IPS-20b (cell line): ENCODE results near the gene TMEM184B.

Experiments
- H3K27ac ChIP-seq: one replicate; pipeline ENCODE4 v1.5.1; 2013; ENCODE audit warnings: low read length
- H3K27me3 ChIP-seq: 2 replicates; pipeline ENCODE4 v1.6.1; 2013; ENCODE audit warnings: mild to moderate bottlenecking, low read length, inconsistent platforms; ENCODE audit not compliant: insufficient read depth
- H3K36me3 ChIP-seq: 2 replicates; pipeline ENCODE4 v1.6.1; 2013; ENCODE audit warnings: low read depth, mild to moderate bottlenecking, inconsistent platforms, low read length, moderate library complexity; ENCODE audit not compliant: insufficient read depth
- H3K4me1 ChIP-seq: 2 replicates; pipeline ENCODE4 v1.6.1; 2013; ENCODE audit warnings: mild to moderate bottlenecking, control low read depth, inconsistent platforms, low read length, moderate library complexity; ENCODE audit not compliant: insufficient read depth
- H3K4me3 ChIP-seq: 2 replicates; pipeline ENCODE4 v1.5.1; 2013; ENCODE audit warnings: mild to moderate bottlenecking, low read length, inconsistent platforms
- H3K9ac ChIP-seq: 2 replicates; pipeline ENCODE4 v1.6.1; 2013; ENCODE audit warnings: low read depth, mild to moderate bottlenecking, inconsistent platforms, low read length, moderate library complexity
- H3K9me3 ChIP-seq: 2 replicates; pipeline ENCODE4 v1.6.1; 2013; ENCODE audit warnings: mild to moderate bottlenecking, low read depth, low read length, inconsistent platforms; ENCODE audit not compliant: insufficient read depth

TMEM184B gene

DNA sequence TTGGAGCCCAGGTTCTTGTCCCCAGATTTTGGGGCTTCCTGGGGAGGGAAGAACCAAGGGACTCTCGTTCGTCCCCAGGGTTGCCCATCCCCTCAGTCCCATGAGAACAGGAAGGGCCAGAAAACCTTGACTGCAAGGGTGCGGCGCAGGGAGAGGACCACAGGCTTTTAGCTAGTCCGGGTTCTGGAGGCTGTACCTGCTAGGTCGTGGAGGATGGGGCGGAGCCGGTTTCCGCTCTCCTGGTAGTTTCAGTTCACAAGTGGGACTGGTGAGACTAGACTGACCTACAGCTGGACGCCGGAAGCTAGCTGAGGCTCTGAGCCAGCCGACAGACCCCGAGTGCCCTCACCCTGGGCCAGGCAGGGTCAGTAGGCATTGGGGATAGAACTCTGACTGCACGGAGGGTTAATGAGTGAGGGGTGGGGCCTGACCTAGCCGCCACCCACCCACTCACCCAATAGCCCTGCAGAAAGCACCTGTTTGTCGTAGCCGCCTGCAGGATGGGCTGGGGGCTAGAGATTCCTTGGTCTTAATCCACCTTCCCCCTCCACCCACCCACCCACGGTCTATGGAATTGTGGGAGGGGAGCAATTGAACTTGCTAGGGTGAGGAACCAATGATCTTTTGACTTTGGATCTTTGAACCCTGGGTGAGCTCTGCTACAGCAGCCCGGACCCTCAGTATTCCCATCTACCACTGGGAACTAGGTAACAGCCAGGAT, 69.6 kb downstream of the TMEM184B start:
- H3K27ac ChIP-seq, result no peak overlapping the region
- H3K36me3 ChIP-seq, result no peaks in the 10 kb centered on the region
- H3K4me3 ChIP-seq, result peak overlapping the region; percentile 86
- no peaks in the 10 kb centered on the region for H3K9me3 ChIP-seq
- peaks cover 4% of the 10 kb centered on the region; the same call in 1 of the 2 replicates for H3K4me1 ChIP-seq
- peak overlapping the region; percentile 75; the same call in 1 of the 2 replicates for H3K9ac ChIP-seq
- peaks cover 30% of the 10 kb centered on the region for H3K27me3 ChIP-seq

DNA sequence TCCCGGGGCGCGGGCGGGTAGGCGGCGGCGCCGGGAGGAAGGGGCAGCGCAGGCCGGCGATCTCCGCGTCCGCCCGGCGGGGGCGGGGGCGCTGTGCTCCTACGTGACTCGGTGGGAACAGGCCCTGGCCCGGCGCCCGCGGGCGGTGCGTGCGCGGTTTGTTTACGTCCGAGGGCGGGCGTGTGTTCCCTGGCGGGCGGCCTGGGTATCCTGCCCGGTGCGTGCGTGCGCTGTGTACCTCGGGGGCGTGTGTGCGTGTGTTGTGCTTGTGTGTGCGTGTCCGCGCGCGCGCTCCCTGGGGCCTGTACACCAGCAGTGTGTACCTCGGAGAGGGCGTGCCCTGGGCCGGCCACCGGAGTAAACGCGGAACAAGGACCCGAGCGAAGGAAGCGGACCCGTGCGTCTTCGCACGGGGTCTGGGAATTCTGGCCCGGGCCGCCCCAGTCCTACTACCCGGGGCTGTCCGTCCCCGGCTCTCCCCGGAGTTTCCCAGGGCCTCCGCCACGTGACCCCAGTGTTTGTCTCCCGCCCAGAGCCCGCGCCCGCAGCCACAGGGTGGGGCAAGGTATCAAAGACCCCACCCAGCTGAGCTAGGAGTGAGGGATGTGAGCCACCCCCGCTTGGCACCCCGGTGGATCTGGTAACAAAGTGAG, 70.2 kb downstream of the TMEM184B start:
- peak overlapping the region; percentile 75; the same call in 1 of the 2 replicates for H3K9ac ChIP-seq
- H3K27me3 ChIP-seq, result peaks cover 30% of the 10 kb centered on the region
- H3K36me3 ChIP-seq, result no peaks in the 10 kb centered on the region
- H3K4me3 ChIP-seq, result peak overlapping the region; percentile 86
- H3K9me3 ChIP-seq, result no peaks in the 10 kb centered on the region
- H3K27ac ChIP-seq, result no peak overlapping the region
- H3K4me1 ChIP-seq, result peaks cover 4% of the 10 kb centered on the region; the same call in 1 of the 2 replicates

DNA sequence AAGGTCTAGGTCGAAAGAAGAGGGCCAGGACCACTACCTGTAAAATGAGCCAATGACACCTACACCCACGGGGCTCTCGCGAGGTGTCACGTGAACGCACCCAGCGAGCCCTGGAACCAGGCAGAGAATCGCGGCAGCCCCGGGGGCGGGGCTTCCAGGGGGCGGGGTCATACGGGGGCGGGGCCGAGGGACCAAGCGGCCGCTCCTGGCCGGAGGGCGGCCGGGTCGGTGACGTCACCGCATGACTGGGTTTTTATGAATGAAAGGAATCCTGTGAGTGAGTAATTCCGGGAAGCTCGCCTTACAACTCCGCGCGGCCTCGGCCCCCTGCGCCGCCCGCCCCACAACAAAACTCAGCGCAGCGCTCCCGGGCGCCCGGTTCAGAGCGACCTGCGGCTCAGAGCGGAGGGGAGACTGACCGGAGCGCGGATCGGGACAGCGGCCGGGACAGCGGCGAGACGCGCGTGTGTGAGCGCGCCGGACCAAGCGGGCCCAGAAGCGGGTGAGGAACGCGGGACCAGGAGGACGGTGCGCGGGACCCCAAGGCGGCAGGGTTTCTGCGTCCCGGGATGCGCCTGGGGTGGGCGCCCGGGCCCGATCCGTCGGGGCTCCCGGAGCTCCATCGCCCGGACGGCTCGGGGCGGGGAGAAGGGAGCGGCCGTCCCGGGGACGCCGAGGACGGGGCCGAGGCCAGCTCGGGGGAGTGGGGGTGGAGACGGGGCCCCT, 70.9 kb downstream of the TMEM184B start, which contains the start of gene MAFF:
Gene MAFF, plus strand, starts transcription at position 284 of the 726 bp plus-strand sequence. CDS start 11,860 bp downstream, outside the sequence.
- Histone ChIP-seq H3K27ac (no peak within 1 kb of the TSS), H3K4me3 (peak within 1 kb of the TSS; percentile 86), H3K36me3 (no peaks in the 10 kb centered on the region), H3K9ac (peak within 1 kb of the TSS; percentile 75; the same call in 1 of the 2 replicates), H3K27me3 (peaks cover 30% of the 10 kb centered on the region), H3K9me3 (no peaks in the 10 kb centered on the region), H3K4me1 (peaks cover 4% of the 10 kb centered on the region; the same call in 1 of the 2 replicates)

DNA sequence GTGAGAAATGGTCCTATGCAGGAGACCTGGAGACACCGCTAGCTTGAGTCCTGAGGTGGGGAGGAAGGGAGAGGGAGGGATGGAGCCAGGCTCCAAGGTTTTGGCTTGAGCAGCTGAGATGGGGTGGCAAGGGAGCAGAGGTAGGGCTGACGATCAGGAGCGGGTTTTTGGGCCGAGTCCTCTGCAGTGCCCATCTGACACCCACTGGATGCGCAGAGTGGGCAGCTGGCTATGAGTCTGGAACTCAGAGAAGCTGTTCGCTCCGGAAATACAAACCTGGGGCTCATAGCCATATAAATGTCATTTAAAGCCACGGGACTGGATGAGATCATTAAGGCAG, 71.5 kb downstream of the TMEM184B start:
- peak overlapping the region; percentile 37; the same call in 1 of the 2 replicates for H3K9ac ChIP-seq
- no peaks in the 10 kb centered on the region for H3K9me3 ChIP-seq
- H3K27me3 ChIP-seq, result peaks cover 30% of the 10 kb centered on the region
- peaks cover 4% of the 10 kb centered on the region; the same call in 1 of the 2 replicates for H3K4me1 ChIP-seq
- H3K27ac ChIP-seq, result no peak overlapping the region
- peak overlapping the region; percentile 68 for H3K4me3 ChIP-seq
- H3K36me3 ChIP-seq, result no peaks in the 10 kb centered on the region

DNA sequence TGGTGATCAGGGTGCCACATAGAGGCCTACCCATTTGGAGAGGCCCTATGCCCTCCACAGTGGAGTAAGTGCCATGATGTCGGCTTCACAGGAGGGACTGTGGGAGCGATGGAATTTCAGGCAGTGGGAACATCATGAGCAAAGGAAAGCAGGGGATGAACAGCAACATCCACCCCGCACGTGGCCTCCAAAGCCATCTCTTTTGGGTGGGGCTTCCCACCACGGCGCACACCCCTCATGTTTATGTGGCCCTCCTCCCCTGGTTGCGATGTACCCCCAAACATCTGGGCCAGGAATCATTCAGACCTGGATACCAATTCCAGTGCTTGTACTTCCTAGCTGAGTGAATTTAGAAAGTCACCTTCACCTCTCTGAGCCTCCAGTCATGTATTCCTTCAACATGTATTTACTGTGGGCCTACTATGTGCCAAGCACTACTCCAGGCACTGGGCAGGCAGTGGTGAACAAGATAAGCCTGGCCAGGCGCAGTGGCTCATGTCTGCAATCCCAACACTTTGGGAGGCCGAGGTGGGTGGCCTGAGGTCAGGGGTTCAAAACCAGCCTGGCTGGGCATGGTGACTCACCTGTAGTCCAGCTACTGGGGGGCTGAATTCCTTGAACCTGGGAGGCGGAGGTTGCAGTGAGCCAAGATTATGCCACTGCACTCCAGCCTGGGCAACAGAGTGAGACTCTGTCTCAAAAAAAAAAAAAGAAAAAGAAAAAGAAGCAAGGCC, 72.8 kb downstream of the TMEM184B start:
- H3K27me3 ChIP-seq, result peaks cover 30% of the 10 kb centered on the region
- H3K36me3 ChIP-seq, result no peaks in the 10 kb centered on the region
- no peak overlapping the region for H3K4me3 ChIP-seq
- H3K4me1 ChIP-seq, result peaks cover 4% of the 10 kb centered on the region; the same call in 1 of the 2 replicates
- no peak overlapping the region for H3K9ac ChIP-seq
- H3K27ac ChIP-seq, result no peak overlapping the region
- no peaks in the 10 kb centered on the region for H3K9me3 ChIP-seq

DNA sequence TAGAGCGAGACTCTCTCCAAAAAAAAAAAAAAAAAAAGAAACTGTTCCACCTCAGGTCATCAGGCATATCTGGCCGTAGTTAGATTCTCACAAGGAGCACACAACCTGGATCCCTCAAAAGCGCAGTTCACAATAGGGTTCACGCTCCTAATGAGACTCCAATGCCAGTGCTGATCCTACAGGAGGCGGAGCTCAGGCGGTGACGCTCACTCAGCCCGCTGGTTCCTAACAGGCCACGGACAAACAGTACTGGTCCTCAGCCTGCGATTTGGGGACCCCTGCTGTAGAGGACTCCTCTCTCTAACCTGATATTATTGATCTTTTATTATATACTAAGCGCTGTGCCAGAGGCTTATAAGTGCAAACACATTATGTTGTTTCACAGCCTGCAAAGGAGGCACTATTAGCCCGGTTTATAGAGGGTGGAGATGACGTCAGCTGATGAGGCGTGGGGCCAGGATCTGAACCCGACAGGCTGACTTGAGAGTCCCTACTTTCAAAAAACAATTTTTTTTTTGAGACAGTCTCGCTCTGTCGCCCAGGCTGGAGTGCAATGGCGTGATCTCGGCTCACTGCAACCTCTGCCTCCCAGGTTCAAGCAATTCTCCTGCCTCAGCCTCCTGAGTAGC, 75.9 kb downstream of the TMEM184B start:
- Histone ChIP-seq H3K9ac (no peak overlapping the region), H3K27ac (no peak overlapping the region), H3K27me3 (peaks cover 17% of the 10 kb centered on the region), H3K36me3 (no peaks in the 10 kb centered on the region), H3K9me3 (no peaks in the 10 kb centered on the region), H3K4me3 (no peak overlapping the region), H3K4me1 (no peaks in the 10 kb centered on the region)

DNA sequence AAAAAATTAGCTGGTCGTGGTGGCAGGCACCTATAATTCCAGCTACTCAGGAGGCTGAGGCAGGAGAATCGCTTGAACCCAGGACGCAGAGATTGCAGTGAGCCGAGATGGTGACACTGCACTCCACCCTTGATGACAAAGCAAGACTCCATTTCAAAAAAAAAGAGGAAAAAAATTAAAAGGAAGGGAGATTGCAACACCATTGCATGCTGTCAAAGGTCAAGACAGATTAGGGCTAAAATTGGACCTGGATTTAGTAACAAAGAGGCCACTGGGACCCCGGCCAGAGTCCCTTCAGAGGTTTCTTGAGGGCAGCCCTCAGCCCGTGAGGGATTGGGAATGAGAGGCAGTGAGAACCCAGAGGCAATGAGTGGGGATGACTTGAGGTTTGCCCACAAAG, 79.2 kb downstream of the TMEM184B start:
- peaks cover 8% of the 10 kb centered on the region; the same call in 1 of the 2 replicates for H3K27me3 ChIP-seq
- H3K4me3 ChIP-seq, result no peak overlapping the region
- no peaks in the 10 kb centered on the region for H3K36me3 ChIP-seq
- no peak overlapping the region for H3K27ac ChIP-seq
- H3K9me3 ChIP-seq, result no peaks in the 10 kb centered on the region
- H3K4me1 ChIP-seq, result no peaks in the 10 kb centered on the region
- no peak overlapping the region for H3K9ac ChIP-seq

DNA sequence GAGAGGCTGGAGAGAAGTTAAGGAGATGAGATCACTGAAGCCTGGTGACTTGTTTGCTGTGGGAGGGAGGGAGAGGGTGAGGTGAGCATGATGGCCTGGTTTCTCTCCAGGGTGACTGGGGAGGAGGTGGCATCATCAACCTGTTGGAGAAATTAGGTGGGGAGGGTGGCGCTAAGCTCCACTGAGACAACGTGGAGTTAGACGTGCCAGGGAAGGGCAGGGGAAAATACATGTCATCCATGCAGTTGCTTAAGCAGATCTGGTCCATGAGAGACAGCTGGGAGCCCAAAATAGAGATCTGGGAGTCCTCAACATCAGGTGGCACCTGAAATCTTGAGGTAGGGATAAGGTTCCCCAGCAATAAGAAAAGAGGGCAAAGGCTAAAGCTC, 80.3 kb downstream of the TMEM184B start:
- H3K4me1 ChIP-seq, result no peaks in the 10 kb centered on the region
- no peaks in the 10 kb centered on the region for H3K9me3 ChIP-seq
- H3K9ac ChIP-seq, result no peak overlapping the region
- peaks cover 8% of the 10 kb centered on the region; the same call in 1 of the 2 replicates for H3K27me3 ChIP-seq
- no peak overlapping the region for H3K27ac ChIP-seq
- H3K4me3 ChIP-seq, result no peak overlapping the region
- no peaks in the 10 kb centered on the region for H3K36me3 ChIP-seq

DNA sequence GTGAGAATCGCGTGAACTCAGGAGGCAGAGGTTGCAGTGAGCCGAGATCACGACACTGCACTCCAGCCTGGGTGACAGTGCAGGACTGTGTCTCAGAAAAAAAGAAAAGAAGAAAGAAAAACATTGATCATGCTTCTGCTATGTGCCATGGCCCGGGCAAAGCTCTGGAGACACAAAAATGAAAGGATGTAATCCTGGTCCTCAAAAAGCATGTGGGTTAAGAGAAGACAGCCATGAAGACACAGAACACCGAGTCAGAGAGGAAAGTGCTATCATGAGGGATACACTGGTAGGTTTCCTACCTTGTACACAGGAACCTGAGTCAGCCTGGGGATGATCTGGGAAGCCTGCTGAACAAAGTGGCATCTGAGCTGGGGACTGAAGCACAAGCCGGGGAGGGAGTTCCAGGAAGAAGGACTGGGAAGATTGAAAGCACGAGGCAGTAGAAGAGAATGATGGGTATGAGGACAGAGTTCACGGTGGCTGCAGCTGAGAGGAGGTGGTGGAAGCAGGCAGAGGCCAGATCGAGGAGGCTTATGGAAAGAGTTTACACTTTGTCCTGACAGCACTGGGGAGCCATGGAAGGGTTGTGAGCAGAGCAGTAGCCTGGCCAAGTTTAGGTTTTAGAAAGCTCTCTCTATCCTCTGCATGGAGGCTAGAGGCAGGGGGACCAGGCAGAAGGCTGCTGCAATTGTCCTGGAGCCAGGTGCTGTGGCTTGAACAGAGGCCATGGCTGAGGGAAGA, 80.9 kb downstream of the TMEM184B start:
- Histone ChIP-seq H3K4me1 (no peaks in the 10 kb centered on the region), H3K36me3 (no peaks in the 10 kb centered on the region), H3K27me3 (peaks cover 8% of the 10 kb centered on the region; the same call in 1 of the 2 replicates), H3K27ac (no peak overlapping the region), H3K9me3 (no peaks in the 10 kb centered on the region), H3K4me3 (no peak overlapping the region), H3K9ac (no peak overlapping the region; the same call in 1 of the 2 replicates)

DNA sequence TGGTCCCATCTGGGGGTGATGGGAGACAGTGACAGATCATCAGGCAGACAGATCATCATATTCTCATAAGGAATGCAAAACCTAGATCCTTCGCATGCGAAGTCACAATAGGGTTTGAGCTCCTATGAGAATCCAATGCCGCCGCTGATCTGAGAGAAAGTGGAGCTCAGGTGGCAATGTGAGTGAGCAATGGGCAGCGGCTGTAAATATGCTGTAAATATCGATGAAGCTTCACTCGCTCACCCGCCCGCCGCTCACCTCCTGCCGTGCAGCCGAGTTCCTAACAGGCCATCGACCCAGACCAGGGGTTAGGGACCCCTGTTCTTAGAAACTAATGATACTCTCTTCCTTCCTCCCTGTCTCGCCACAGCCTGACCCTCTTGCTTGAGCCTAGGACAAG, 81.8 kb downstream of the TMEM184B start:
- Histone ChIP-seq H3K9ac (no peak overlapping the region), H3K36me3 (no peaks in the 10 kb centered on the region), H3K4me1 (no peaks in the 10 kb centered on the region), H3K4me3 (no peak overlapping the region), H3K27me3 (peaks cover 8% of the 10 kb centered on the region; the same call in 1 of the 2 replicates), H3K27ac (no peak overlapping the region), H3K9me3 (no peaks in the 10 kb centered on the region)
